GM15510 (cell line): ENCODE results near the gene ART1.

Source experiments
- POLR2A ChIP-seq: IDR thresholded peaks from 3 replicates; pipeline ENCODE4 v1.6.1; 2011; ENCODE audit warnings: borderline replicate concordance; ENCODE audit not compliant: insufficient read length; ENCODE audit errors: extremely low read depth

Gene ART1

GRCh38 chr11:3626250-3626960, 18.5 kb upstream of the ART1 start:
- TF ChIP-seq POLR2A = no peak

GRCh38 chr11:3627291-3627690, 17.6 kb upstream of the ART1 start:
- TF ChIP-seq POLR2A = no peak

GRCh38 chr11:3631331-3631730, 13.6 kb upstream of the ART1 start:
- TF ChIP-seq POLR2A = no peak

GRCh38 chr11:3632070-3632660, 12.8 kb upstream of the ART1 start:
- no peak for TF ChIP-seq POLR2A

GRCh38 chr11:3635641-3636375, 9.1 kb upstream of the ART1 start:
- TF ChIP-seq POLR2A = no peak

- no peak for TF ChIP-seq POLR2A
These were observed 7.7 kb upstream of the ART1 start for GRCh38 chr11:3637201-3637600.

GRCh38 chr11:3638513-3638912, 6.4 kb upstream of the ART1 start:
- TF ChIP-seq POLR2A = no peak

GRCh38 chr11:3639841-3640240, 5.1 kb upstream of the ART1 start:
- TF ChIP-seq POLR2A = no peak

GRCh38 chr11:3641191-3641590, 3.7 kb upstream of the ART1 start:
- no peak for TF ChIP-seq POLR2A

- no peak for TF ChIP-seq POLR2A
These were observed 3.2 kb upstream of the ART1 start, which contains the start of gene ART5 for GRCh38 chr11:3641701-3642070. ART5 (minus strand) TSS chr11:3641992; CDS start chr11:3641862, 130 bp downstream.

- TF ChIP-seq POLR2A = no peak
These were observed 2.6 kb upstream of the ART1 start for GRCh38 chr11:3642071-3642951.

GRCh38 chr11:3645552-3645951, 624 bp downstream of the ART1 start:
- no peak for TF ChIP-seq POLR2A

- no peak for TF ChIP-seq POLR2A
These were observed 10.6 kb downstream of the ART1 start for GRCh38 chr11:3655547-3655946.

GRCh38 chr11:3658252-3658651, 13.3 kb downstream of the ART1 start:
- TF ChIP-seq POLR2A = no peak
